NCI-H187 treated with DMSO at 0.1 percent for 48 hours (cell line): ENCODE measurements around the gene APOL4.
"Not testable (repeated sequence)": the region's sequence is repeated elsewhere in the genome, so short reads cannot be mapped to it uniquely, and the experiment has no call there.

Experiments
- DNase-seq: peaks from one replicate; lab custom pipeline; 2025; lab: John Stamatoyannopoulos, UW

APOL4 gene

DNA sequence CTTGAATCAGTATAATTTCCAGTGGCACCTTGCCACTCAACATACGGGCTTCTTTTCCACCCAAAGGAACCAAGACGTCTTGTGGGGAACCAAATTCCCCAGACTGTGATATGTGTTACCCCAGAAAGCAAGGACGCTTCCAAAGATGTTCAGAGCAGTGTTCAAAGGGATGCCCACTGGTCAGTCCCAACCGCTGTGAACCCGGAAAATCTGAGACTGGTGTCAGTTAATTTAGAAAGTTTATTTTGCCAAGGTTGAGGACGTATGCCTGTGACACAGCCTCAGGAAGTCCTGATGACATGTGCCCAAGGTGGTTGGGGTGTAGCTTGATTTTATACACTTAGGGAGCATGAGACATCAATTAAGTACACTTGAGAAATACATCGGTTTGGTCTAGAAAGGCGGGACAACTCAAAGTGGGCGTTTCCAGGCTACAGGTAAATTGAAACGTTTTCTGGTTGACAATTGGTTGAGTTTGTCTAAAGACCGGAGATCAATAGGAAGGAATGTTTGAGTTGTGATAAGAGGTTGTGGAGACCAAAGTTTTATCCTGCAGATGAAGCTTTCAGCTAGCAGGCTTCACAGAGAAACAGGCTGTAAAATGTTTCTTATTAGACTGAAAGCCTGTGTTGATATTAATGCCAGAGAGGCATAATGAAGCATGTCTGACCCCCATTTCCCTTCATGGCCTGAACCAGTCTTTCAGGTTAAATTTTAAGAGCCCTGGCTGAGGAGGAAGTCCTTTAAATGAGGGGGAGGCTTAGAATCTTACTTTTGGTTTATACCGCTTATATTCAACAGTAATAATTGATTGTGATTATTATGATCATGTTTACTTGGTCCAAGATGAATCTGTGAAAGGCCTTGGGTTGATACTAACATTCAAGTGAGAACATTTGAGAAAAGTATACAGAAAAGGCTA, 47.8 kb downstream of the APOL4 start:
- DNase-seq: no peak

DNA sequence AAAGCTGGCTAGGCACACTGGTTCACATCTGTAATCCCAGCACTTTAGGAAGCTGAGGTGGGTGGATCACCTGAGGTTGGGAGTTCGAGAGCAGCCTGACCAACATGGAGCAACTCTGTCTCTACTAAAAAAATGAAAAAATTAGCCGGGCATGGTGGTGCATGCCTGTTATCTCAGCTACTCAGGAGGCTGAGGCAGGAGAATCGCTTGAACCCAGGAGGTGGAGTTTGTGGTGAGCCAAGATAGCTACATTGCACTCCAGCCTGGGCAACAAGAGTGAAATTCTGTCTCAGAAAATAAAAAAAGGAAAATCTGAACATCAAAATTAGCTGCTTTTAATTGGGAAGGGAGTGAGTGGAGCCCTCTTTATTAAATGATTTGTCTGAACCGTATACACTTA, 48.8 kb downstream of the APOL4 start:
- not testable (repeated sequence) for DNase-seq

DNA sequence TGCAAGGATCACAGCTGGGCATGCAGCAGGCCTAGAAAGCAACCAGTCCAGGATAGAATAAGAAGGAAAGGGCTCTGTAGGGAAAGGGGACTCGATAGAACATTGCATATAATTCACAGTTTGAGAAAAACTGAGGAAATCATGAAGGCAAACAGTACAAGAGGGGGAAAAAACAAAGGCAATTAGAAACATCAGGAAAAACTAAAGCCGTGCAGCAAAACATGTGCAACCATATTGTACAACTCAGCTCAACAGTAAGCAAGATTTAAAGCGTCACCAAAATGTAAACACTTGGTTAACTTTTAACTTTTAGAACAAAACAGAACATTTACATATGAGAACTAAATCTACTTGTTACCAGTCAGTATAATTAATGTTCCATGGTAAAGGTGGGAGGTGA, 49.5 kb downstream of the APOL4 start:
- DNase-seq: no peak

DNA sequence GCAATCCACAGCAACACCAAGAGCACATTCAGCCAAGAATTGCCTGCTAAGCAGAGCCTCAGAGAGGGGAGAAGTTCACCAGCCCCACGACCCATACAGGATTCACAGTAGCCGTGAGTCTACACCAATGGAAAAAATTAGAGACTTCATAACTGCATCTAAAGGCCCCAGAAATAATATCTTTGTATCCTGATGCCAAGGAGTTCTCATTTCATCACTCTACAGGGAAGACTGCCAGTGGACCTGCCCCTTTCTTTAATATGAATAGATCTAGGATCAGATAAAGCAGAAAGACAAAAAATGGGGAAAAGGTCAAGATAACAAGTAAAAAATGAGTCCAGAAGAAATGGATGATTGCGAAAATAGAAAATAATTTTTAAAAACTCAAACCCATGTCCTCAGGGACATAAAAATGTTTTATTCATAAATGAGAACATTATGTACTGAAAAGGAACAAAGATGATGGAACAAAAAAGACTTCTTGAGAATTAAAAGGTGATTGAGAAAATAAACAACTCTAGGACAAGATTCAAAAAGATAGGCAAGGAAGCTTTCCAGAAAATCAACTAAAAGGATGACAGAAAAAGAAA, 50.5 kb downstream of the APOL4 start:
- no peak for DNase-seq

DNA sequence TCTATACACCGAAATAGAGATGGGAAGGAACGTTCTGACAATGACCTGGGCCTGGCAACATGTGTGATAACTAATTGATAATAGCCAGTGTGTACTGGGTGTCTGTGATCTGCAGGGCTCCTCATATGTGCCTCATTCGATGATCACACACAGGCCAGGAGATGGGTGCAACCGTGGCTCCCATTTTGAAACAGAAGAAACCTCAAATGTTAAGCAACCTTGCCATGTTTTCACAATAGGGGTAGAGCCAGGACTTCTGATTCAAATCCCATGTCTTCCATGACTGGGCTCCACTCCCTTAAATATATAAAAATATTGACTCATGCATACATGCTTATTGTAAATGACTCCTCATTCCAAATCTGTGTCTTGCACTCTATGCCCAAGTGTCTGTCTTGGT, 52.2 kb downstream of the APOL4 start:
- DNase-seq: no peak

DNA sequence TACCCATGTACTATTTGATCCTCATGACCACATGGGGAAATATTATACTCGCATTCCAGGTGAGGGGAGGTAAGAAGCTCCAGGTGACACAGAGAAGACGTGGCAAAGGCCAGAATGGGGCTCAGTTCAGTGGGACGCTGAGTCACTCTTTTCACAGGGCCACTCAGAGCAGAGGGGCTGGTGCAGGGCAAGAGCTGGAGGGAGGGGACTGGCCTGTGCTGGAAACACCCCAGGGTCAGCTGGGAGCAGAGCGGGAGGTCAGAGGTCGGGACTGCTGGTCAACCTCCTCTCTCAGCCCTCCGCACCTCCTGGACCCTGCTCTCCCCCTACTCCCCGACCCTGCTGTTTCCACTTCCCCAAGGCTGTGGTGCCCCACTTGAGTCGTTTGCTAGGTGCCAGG, 53.2 kb downstream of the APOL4 start:
- no peak for DNase-seq

DNA sequence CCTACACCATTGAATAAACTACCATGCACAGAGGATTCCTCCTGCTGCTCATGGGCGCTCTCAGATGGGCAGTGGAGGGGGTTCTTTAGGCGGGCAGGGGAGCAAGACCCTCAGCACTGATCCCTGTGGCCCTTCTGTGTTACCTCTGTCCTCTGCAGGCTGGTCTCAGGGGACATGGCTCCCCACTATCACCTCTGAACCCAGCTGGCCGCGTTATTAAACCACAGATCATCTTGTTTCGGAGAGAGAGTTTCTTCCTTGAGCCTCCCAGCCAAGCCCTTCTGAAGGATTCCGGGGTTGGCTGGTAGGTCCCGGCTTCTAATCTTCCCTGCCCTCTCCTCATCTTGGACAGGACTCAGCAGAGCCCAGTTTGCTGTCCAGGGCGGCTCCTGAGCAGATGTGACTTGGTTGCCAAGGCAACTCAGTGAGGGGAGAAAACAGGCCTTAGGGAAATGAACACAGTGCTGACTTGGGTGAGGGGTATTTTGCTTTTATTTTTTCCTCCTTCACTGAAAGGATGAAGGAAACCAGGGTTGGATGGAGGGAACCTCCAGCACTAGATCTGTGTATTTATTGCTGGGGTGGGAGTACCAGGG, 54.3 kb downstream of the APOL4 start:
- DNase-seq: no peak

DNA sequence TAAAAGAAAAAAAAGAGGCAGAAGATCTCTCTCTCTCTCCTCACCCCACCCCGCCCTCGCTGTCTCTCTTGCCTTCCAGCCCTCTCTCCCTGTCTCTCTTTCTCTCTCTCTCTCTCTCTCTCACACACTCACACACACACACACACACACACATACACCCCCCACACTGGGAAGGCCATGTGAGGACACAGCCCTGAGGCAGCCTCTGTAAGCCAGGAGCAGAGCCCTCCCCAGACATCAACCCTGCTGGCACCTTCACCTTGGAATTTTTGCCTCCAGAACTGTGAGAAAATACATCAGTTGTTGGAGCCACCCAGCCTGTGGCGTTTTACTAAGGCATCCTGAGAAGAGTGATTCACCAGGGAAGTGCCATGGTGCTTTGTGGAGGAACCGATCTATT, 55.7 kb downstream of the APOL4 start:
- DNase-seq: no peak

DNA sequence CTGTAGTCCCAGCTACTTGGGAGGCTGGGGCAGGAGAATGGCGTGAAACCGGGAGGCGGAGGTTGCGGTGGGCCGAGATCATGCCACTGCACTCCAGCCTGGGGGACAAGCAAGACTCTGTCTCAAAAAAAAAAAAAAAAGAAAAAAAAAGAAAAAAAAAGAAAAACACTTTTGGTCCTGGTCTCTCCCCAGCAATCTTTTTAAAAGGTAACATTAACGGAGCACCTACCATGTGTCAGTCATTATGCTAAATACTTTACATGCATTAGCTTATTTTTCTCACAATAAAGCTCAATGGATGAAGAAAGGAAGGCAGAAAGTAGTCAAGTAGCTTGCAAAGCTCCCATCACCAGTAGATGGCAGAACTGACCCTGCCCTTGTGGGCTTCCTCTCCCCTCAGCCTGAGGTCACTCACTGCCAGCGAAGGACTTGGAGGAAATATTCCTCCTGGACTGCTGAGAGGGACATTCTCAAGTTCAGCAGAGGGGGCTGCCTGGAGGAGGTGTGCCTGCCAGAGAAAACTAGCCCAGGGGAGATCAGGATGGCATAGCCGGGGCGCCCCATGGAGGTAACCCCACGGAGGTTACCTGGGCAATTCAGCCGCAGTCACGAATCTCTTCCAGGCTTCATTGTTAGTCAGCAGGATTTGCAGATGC, 56.6 kb downstream of the APOL4 start:
- no peak for DNase-seq

DNA sequence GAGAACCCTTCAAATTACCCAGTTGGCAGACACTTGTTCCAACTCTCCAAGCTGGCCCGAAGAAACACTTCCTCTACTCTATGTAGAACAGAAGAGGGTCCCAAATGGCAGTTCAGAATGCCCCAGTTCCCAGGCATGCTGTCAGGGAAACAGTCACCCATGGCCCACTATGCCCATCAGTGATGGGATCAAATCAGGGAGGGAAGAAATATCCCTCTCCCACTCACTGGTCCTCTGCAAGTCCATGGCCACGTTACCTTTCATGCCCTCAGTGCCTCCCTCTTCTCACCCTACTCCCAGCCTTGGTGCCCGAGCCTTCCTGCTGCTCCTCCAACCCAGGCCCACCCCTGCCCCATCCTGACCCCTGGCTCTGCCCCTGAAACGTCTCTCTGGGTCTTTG, 57.7 kb downstream of the APOL4 start:
- no peak for DNase-seq

DNA sequence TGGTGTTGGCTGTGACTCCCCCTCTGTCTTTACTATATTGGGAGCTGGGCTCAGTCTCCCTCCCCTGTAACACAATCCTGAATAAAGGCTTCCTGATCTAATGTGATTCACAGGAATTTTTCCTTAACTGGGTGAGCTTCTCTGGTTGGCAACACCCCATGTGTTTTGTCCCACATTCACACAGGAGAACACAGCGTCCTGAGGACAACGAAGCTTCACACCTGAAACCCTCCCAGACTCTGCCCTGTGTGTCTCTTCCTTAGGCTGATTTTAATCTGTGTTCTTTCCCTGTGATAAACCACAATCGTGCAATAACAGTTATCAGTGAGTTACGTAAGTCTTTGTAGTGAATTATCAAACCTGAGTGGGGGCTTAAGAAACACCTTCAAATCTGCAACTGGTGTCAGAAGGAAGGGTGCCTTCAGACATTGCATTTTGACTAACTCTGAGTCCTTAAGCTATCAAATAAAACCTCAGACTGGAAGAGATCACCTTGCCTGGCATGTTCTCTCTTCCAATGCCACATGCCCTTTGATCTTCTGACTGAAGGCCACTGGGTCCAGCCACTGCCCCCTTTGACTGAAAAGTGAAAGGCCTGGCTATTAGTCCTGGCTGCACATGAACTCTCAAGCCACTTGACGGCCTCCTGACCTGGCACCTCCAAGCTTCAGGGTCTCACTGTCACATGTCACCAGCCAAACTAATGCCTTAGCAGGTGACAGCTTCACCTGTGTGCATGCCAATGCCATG, 58.4 kb downstream of the APOL4 start:
- DNase-seq: no peak

DNA sequence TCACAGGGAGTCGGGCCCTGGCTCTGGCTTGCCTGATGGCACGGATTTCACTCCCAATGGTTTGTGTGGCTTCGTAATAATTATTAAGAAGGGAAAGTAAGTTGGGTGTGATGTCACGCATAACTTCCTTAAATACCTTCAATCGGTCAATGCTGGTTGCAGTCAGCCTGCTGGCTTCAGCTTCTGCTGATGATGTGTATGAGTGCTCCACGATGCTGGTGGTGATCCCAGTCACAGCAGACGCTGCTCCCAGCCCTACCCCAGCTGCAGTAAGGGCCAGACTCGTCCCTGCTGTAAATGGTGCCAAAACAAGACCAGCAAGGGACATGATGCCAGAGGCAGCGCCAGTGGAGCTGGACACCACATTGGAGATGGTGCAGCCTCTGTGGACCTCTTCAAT, 60.1 kb downstream of the APOL4 start:
- no peak for DNase-seq
